GM19240 (cell line): ENCODE data around the gene PRMT3.
"Not testable (repeated sequence)": the region's sequence is repeated elsewhere in the genome, so short reads cannot be mapped to it uniquely, and the experiment has no call there.

Source experiments
- DNase-seq: peaks from one replicate; pipeline ENCODE4 v3.0.0; 2011; ENCODE audit warnings: low spot score; ENCODE audit not compliant: insufficient read length

The PRMT3 gene

GRCh38 chr11:20373568-20374209 is 13.8 kb upstream of the PRMT3 start:
- no peak for DNase-seq

- no peak for DNase-seq
These were observed 12.7 kb upstream of the PRMT3 start for GRCh38 chr11:20374741-20375300.

GRCh38 chr11:20376162-20376730 is 11.3 kb upstream of the PRMT3 start:
- DNase-seq: no peak

- DNase-seq: not testable (repeated sequence)
These were observed 1.5 kb upstream of the PRMT3 start for GRCh38 chr11:20385996-20386395.

- no peak for DNase-seq
These were observed 860 bp downstream of the PRMT3 start for GRCh38 chr11:20388096-20389055.

GRCh38 chr11:20397281-20397680 is 9.8 kb downstream of the PRMT3 start:
- no peak for DNase-seq

- DNase-seq: no peak
These were observed 12.0 kb downstream of the PRMT3 start for GRCh38 chr11:20399498-20399897.

GRCh38 chr11:20403059-20403458 is 15.5 kb downstream of the PRMT3 start:
- DNase-seq: no peak

- DNase-seq: no peak
These were observed 19.0 kb downstream of the PRMT3 start for GRCh38 chr11:20406484-20406883.

GRCh38 chr11:20407344-20407743 is 19.8 kb downstream of the PRMT3 start:
- DNase-seq: no peak

GRCh38 chr11:20415432-20415831 is 27.9 kb downstream of the PRMT3 start:
- no peak for DNase-seq

GRCh38 chr11:20417771-20418170 is 30.3 kb downstream of the PRMT3 start:
- DNase-seq: no peak

GRCh38 chr11:20421946-20422345 is 34.4 kb downstream of the PRMT3 start:
- DNase-seq: no peak

GRCh38 chr11:20429216-20429615 is 41.7 kb downstream of the PRMT3 start:
- no peak for DNase-seq

GRCh38 chr11:20438637-20439036 is 51.1 kb downstream of the PRMT3 start:
- no peak for DNase-seq

GRCh38 chr11:20443596-20443995 is 56.1 kb downstream of the PRMT3 start:
- no peak for DNase-seq

GRCh38 chr11:20444535-20444934 is 57.0 kb downstream of the PRMT3 start:
- no peak for DNase-seq

GRCh38 chr11:20448834-20449233 is 61.3 kb downstream of the PRMT3 start:
- no peak for DNase-seq

- no peak for DNase-seq
These were observed 63.3 kb downstream of the PRMT3 start for GRCh38 chr11:20450829-20451228.

- no peak for DNase-seq
These were observed 64.1 kb downstream of the PRMT3 start for GRCh38 chr11:20451568-20451967.

- DNase-seq: no peak
These were observed 65.1 kb downstream of the PRMT3 start for GRCh38 chr11:20452585-20452984.
